Stimulated activated CD8-positive, alpha-beta memory T cell treated with anti-CD3 and anti-CD28 coated beads, Interleukin-4, amount 100 ng/mL, for 48 hours (primary cell): ENCODE results near the gene TMEM204.

Experiments
- DNase-seq: peaks from one replicate; pipeline ENCODE4 v3.0.0-alpha.2; 2020

The TMEM204 gene

DNA sequence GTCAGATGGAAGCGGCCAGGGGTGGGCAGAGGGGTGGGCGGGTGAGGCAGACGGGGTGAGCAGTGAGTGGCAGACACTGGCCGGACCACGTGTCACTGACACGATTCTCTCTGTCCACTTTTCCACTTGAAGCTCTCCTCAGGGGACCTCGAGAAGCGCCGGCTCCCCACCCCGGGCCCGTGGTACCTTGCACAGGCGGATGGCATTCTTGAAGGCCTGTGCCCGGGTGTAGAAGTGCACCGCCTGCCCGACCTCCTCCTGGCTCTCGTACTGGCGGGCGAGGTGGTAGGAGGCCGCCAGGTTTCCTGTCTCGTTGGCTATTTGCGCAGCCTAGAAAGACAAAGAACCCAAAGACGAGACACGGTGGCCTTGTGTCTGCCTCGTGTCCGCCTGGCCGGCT is 9.1 kb upstream of the TMEM204 start:
- DNase-seq: no peak

DNA sequence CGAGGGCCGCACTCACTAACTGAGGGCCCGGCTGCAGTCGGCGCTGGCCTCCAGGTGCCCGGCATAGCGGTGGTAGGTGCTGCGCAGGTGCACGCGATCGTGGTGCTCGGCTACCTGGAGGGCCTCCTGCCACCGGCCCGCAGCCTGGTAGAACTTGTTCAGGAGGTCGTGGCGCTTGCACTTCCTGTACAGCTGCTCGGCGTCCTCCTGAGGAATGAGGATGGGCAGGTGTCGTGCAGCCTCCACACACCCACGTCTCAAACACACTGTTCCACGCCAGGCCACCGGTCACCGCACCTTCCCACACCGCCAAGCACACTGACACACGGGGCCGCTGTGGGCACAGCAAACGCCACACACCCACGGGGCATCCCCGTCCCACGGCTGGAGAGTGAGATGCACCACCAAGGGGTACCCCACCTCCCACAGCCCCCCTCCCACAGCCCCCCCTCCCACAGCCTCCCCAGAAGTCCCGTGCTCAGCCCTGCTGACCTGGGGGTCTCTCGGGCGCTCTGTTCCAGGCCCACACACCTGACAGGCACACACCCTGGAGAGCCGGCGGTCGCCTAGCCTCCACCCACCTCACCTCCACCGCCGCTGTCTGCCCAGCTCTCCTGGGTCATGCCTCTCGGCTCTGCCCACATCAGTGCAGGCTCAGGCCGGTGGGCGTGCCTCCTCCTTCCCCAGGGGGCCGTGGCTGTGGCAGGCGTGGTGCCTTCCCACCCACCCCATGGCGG is 7.4 kb upstream of the TMEM204 start:
- DNase-seq: peak; percentile 34

DNA sequence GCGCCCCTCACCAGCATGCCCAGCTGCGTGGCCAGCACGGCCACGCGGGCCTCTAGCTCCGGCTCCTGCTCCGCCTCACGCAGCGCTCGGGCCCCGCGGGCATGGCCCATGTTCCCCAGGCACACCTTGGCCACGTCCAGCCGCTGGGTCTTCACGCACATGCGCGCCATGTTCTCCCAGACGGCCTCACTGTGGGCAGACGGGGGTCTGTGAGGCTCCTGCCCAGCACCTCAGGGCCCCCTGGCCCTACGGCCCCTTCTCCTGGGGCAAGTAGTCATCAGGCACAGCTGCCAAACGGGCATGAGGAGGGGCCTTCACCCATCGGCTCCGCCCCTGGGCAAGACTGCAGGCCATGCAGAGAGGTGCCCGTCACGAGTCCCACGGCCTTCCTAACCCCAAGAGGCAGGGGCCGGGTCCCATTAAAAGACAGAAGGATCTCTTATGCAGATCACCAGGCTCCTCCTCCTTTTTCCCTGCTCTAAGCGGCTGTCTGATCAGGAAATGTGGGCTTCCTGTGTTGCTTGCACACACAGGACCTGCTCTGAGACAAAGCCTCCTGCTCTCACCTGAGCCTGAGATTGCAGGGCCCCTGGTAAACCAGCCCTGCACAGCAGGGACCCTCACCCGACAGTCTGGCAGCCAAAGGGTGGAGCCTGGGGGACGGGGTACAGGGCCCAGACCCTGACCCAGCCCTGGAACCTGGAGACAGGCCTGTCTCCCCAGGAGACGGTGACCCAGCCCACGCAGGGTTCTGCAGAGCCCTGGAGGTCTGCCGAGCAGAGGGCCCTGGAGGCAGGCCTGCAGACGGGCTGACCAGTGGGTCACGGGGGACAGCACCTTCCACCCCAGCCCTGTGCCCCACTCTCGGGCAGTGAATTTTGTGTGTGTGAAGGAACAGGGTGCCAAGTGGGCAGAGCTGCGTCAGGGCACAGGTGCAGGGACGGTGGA is 6.6 kb upstream of the TMEM204 start:
- peak; percentile 36 for DNase-seq

DNA sequence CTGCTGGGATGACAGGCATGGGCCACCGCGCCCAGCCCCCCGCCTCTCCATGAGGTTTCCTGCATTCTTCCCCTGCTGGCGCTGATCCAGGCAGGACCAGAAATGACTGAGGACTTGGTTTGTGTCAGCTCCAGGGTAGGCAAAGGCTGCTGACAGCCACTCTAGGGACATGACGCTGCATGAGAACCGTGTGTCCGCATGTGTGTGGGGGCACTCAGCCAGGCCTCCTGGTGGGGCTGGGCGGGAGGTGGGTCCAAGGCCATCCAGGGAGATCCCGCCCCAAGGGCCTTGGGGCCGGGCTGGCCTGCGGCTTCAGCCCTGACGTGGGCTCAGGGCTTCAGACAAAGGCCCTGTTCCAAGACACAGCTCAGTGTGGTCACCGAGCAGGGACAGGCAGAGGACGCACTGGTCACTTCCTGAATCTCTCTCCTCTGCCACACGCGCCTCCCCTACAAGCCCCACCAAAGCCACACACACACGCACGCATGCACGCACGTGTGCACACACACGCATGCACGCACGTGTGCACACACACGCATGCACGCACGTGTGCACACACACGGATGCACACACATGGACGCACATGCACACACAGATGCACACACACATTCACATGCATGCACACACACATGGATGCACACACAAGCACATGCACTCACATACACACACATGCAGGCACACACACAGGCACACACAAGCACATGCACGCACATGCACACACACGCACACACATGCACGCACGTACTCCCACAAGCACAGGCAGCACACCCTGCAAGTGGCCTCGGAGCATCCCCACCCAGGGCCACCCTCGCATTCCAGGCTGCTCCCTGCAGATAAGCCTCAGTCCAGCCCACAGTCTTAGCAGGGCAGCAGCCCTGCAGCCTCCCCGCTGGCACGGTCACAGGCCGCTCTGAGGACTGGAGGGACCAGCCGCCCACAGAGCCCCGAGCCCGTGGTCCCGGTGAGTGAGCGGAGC is 5.3 kb upstream of the TMEM204 start:
- DNase-seq: no peak

DNA sequence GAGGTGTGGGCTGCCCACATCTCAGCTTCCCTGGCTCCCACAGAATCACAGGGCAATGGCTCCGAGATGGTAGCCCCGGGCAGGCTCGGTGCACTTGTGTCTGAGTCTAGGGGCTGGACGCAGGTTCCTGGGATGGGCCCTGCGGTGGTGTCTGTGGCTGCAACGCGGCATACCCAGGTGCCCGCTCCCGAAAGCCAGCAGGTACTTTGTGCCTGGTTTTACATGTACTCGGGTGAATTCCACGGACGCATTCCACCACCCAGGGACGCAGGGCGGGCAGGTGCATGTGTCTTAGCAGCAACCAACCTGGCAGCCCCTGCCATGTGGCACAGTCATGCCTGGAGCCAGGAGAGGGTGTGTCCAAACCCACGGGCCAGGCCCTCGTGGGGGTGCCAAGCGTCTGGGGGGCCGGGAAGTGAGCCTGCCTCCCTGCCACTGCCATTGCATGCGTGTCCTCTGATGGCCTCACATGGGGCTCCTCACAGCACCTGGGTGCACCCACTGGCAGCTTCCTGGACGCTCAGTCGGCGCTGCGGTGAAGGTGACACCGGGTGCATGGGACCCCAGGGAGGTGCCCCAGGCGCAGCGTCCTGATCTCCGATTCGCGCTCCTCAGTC is 4.4 kb upstream of the TMEM204 start:
- DNase-seq: no peak

DNA sequence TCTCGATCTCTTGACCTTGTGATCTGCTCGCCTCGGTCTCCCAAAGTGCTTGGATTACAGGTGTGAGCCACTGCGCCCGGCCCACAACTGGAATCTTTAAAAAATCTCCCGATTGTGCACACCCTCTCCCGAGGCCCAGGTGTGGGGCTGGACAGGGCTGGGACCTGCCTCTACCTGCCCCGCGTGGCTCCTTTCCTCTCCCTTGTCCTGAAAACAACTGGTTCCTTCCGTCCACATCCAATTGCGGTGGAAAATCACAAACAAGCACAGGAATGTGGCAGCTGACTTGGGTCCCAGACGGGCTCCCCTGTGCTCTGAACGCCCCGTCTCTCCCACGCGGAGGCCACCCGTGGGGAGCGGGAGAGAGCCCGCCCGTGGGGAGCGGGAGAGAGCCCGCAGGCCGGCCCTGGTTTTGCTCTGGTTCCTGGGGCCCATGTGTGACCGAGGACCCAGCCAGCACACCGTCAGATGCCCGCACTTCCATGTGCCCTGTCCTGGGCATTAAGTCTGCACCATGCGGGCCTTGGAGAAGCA is 3.0 kb upstream of the TMEM204 start:
- no peak for DNase-seq

DNA sequence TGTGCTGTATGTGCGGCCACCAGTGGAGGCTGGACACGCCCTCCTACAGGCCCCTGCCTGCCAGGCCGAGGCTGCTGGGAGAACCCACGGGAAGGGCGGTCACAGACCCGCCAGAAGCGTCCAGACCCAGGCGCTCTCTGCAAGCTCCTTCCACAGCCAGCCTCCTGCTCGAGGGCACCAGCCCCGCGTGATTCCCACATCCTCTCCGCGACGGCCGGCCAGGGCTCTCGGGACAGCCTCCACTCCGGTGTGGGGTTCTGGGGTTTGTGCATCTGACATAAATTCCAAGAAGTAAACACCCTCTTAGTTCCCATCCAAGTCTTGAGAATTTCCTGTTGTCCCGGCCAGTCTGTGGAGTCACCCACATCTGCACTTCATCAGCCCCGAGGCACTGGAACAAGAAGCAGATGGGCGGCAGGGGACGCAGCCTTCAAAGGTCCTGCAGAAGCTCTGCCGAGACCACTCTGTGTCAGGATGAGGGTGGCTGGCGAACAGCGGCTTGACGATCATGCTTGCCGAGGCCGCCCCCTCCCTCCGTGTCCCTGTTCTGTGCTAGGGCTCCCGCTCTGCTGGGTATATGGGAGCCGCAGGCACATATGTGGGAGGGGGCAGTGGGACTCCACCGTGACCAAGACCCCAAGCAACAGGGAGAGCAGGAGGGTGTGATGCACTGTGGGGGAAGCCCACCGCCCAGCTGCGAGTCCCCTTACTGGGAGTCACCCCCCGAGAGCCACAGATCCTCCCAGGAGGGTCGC is 2.4 kb upstream of the TMEM204 start:
- DNase-seq: no peak

DNA sequence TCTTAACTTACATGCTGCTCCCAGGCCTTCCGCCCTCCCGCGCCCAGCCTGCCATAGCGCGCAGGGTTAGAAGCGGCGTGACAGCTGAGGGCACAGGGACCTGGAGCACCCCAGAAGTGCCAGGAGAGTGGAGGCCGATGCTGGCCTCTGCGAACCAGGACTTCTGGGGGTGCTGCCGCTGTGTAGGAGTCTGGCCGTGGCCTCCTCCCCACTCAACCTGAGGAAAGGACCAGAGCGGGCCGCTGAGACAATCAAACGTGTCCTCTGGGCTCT is 1.9 kb upstream of the TMEM204 start:
- DNase-seq: no peak

DNA sequence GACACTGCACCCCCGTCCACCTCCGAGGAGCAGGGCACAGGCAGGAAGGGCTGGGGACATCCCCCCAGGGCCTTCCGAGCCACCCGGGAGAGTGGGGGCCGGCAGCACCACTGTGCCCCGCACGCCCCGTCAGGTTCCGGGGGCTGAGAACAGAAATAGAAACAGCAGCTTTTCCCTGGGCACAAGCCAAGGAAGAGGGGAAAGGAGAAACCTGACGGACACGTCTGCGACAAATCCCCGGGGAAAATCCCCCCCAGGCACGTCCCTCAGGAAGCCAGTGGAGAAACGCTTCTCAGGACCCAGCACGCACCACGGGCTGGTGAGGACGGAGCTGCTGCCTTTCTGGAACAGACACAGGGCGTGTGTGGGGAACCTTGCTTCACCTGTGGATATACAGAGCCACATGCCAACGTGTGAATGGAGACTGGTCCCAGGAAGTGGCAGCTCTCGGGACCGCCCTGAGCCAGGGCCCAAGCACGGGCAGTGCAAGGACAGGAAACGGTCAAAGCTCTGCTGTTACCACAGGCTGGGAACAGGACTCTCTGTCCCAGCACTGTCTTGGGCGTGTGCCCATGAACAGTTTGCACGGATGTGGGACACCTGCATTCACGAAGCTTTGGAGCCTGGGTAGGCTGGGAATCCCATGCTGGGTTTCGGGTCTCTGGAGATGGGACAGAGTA is 1.2 kb upstream of the TMEM204 start:
- no peak for DNase-seq

DNA sequence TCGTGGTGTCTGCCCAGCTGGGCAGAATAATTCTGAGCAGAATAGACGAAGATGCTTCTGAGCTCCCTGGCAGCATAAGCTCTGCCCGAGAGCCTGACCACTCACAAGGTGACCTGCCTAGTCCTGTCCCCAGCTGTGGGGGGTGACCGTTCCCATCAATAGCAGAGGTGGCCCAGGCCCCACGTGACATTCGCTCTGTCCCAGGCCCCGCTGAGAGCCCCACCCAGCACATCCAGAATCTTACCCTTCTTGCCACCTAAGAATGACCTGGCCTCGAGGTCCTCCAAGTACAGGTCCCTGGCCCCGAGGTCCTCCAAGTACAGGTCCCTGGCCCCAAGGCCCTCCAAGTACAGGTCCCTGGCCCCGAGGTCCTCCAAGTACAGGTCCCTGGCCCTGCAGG is 695 bp upstream of the TMEM204 start:
- DNase-seq: no peak

DNA sequence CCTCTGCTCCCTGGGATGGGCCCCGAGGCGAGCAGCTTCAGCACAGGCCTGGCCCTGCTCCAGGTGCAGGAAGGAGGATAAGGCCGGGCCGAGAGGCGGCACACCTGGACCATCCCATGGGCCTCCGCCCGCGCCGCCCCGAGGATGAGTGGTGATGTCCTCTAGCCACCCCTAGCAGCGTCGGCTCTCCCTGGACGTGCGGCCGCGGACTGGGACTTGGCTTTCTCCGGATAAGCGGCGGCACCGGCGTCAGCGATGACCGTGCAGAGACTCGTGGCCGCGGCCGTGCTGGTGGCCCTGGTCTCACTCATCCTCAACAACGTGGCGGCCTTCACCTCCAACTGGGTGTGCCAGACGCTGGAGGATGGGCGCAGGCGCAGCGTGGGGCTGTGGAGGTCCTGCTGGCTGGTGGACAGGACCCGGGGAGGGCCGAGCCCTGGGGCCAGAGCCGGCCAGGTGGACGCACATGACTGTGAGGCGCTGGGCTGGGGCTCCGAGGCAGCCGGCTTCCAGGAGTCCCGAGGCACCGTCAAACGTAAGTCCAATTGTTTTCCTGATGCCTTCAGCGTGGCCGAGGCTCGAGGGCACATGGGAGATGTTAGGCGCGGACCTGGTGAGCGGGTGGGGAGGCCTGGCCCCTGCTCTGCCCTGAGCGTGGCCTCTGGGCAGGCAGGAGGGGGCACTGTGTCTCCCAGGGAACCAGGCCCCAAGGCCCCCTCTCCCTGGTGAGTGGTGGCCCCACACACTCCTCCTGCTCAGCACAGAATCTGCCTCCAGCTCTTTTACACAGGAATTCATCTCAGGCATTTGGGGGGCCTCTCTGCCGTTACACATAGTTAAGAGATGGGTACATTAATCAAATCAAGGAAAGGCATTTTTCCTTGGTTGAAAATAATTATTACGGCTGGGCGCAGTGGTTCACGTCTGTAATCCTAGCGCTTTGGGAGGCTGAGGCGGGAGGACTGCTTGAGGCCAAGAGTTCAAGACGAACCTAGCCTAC is 855 bp downstream of the TMEM204 start:
- DNase-seq: peak; percentile 52

DNA sequence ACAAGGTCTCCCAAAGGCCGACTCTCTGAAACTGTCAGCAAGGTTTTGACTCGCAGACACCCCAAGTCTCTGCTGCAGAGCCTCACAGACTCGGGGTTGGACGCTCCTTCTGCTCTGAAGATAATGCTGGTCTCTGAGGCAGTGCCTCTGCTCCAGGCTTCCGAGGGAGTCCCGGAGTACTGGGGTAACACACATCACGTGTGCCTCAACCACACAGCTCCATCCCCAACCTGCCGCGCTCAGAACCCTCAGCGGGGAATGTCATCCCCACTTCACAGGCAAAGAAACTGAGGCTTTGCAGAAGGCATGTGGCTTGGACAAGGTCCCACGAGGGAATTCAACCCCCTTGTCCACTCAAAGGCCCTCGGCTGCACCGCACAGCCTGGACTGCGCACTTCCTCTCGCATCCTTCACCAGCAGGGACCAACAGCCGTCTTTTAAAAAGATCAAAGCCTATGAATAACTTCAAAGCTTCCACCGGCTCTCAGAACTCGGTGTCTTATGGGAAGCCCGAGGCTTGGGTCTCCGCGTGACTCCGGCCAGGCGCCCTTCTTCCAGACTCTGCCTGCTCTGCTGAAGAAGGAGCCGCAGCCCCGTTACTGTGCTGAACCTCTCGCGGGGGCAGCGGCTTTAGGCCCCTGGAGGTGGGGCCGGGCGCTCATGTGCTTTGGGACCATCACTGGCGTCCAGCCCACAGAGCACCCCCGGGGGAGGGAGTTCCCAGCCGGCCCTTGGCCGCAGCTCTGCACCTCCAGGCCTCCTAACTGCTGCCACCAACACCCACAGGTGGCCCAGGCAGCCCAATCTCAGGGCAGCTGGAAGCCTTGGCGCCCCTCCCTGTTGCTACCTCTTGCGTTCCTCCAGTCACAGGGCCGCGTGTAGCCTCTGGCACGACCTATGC is 2.2 kb downstream of the TMEM204 start:
- peak; percentile 49 for DNase-seq

DNA sequence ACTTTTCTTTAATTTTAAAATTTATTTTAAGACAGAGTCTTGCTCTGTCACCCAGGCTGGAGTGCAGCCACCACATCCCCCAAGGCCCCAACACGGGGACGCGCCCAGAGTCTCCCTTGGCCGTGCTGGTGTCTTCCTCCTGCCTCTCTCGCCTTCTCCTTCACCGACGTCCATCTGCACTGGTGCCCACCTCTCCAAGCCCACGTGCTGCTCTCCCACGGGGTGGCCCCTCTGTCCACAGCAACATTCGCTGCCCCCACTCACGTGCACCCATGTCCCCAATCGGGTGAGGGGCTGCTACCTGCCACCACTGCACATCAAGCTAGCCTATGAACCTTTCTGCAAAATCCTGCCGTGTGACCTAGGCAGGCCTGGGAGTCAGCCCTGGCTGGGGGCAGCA is 3.1 kb downstream of the TMEM204 start:
- DNase-seq: no peak

DNA sequence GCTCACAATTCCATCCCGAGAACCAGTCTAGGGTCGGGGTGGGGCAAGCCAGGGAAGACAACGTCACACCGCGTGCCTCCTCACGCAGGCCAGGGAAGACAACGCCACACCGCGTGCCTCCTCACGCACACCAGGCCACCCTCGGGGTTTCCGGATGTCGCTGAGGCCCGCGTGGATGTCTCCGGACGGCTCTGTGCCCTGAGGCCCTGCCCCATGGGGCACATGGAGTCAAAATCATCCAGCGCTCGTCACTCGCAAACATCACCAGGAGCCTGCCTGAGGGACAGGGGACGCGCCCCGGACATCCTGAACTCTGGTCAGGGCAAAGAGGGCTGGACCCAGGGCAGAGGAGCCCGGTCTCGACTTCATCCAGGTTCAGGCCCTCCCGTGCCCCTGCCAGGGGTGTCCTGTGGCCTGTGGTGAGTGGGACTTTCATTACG is 3.7 kb downstream of the TMEM204 start:
- DNase-seq: no peak

DNA sequence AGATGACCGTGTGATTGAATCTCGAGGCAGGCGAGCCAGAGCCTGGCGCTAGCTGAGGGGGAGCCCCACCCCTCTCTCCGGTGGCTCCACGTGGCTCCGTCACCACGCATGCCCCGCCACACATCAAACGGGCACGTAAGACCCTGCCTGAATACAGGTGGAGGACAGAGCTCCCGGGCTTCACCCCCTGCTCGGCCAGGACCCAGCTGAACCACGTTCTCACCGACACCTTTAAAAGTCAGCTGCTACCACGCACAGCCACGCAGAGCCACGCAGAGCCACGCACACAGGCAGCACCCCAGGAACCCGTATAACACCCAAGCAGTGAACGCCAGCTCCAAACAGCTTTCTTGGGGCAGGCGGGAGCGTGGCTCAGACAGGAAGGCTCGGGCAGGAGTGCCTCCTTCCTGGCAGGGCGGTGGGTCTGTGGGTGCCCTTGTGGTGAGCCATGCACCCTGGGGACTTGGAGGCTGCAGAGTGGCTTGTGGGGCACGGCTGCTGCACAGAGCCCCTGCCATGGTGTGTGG is 4.4 kb downstream of the TMEM204 start:
- peak; percentile 54 for DNase-seq

DNA sequence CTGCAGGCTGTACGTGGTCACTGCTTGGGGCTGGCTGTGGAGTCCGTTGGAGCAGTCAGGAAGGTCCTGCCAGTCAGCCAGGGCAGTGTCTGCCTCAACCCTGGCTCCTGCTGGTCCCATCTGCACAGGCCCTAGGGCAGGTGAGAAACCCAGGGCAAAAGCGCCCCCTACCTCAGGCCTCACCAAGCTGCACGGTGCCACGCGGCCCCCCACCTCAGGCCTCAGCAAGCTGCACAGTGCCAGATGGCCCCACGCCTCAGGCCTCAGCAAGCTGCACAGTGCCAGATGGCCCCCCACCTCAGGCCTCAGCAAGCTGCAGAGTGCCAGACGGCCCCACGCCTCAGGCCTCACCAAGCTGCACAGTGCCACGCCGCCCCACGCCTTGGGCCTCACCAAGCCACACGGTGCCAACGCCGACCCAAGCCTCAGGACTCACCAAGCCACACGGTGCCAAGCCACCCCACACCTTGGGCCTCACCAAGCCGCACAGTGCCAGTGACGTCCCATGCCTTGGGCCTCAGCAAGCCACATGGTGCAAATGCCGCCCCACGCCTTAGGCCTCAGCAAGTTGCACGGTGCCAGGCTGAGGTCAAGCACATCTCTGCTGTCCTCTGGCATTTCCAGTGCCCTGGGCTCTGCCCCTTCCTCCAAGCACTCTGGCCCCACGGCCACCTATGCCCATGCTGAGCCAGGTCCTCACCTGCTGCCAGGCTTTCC is 5.5 kb downstream of the TMEM204 start:
- DNase-seq: peak; percentile 59

DNA sequence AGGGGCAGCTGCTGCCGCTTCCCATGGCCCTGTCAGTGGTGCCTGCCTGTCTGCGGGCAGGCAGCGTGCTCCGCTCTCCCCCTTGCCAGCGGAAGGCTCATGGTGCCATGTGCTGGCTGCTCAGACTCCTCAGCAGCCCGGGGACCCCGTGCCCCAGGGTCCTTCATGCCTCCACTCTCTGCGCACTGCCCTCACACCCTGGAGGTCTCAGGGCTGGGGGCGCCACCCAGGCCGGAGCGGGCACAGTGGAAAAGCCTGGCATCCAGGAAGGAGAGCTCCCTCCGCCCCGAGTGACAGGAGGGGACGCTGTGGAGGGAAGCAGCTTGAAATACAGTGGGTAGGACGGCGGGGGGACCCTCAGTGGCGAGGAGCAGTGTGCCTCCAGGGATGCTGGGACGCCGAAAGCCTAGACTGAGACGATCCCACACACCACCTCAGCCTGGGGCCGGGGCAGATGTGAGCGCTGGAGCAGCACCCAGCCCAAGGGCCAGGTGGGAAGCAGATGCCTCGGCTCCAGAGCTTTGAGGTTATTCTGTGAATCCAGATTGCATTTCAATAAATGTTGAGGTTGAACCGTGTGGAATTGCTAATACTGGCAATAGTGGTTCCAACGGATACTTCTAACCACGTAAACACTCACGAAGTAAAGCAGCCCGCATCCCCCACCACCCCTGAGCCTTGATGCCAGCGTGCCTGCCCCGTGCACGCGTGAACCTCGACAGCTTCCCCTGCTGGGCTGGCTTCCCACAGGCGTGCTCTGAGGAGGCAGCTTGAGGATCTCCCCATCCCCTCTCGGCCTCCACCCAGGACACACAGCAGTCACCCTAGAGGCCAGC is 6.5 kb downstream of the TMEM204 start:
- DNase-seq: no peak
